SK-N-SH (cell line): Measurements from ENCODE around the gene CGB2. TPM values are rescaled to one million over a fixed set of nuclear protein-coding genes. Genes with fewer than 3 reads are reported as not detected.

ENCODE experiments used
- CTCF ChIA-PET: fragments of 300-600, 350-600 bp; formaldehyde crosslinking; extraction: SDS; loops from one replicate; lab custom pipeline; 2021; lab: Yijun Ruan, JAX
- POLR2A ChIA-PET: fragments of 350-600 bp; sonication (Branson Sonifier 250); formaldehyde crosslinking; extraction: SDS; loops from one replicate; lab custom pipeline; 2020; ENCODE audit warnings: antibody characterized with exemption, inconsistent platforms; lab: Yijun Ruan, JAX
- DNase-seq: peaks from one replicate; pipeline ENCODE4 v3.0.0; 2012
- H2AFZ ChIP-seq: fragments of 200-600 bp; sonication (generic); 2 replicates; pipeline ENCODE4 v1.8.1; 2016; ENCODE audit warnings: antibody characterized with exemption, mild to moderate bottlenecking, low read depth
- H3F3A ChIP-seq: fragments of 200-600 bp; sonication (generic); replicated peaks from 2 replicates; pipeline ENCODE3; 2016; ENCODE audit warnings: antibody characterized with exemption, mild to moderate bottlenecking; ENCODE audit not compliant: insufficient read depth
- H3K27ac ChIP-seq, 2 experiments: fragments of 200-500 bp in 1 of 2; fragments of 200-600 bp in 1 of 2; sonication (Bioruptor generic) in 1 of 2; sonication (generic), shearing (Covaris generic) in 1 of 2; 2 replicates each; pipeline versions ENCODE4 v1.5.1 to v1.6.1; 2014 to 2016; ENCODE audit warnings: low read depth in 2 of 2, inconsistent platforms in 1 of 2, low read length in 1 of 2, mild to moderate bottlenecking in 1 of 2, mixed read lengths in 1 of 2
- H3K27me3 ChIP-seq: fragments of 200-600 bp; sonication (generic), shearing (Covaris generic); 2 replicates; pipeline ENCODE4 v1.6.1; 2016; ENCODE audit warnings: mixed run types; ENCODE audit not compliant: insufficient read depth
- H3K36me3 ChIP-seq, 2 experiments: fragments of 200-500 bp in 1 of 2; fragments of 200-600 bp in 1 of 2; sonication (Bioruptor generic) in 1 of 2; sonication (generic) in 1 of 2; replicated peaks in 1 of 2; 2 replicates each; pipeline versions ENCODE3 to v1.5.1; 2014 to 2016; ENCODE audit warnings: low read length in 1 of 2, mild to moderate bottlenecking in 1 of 2; ENCODE audit not compliant: insufficient read depth in 2 of 2, control insufficient read depth in 1 of 2
- H3K4me1 ChIP-seq, 2 experiments: fragments of 200-500 bp in 1 of 2; fragments of 200-600 bp in 1 of 2; sonication (Bioruptor generic) in 1 of 2; sonication (generic), shearing (Covaris generic) in 1 of 2; 2 replicates each; pipeline versions ENCODE4 v1.5.1 to v1.6.1; 2014 to 2016; ENCODE audit warnings: low read depth in 1 of 2, low read length in 1 of 2, mixed run types in 1 of 2; ENCODE audit not compliant: insufficient read depth in 2 of 2, control insufficient read depth in 1 of 2
- H3K4me2 ChIP-seq: fragments of 200-600 bp; sonication (generic), shearing (Covaris generic); 2 replicates; pipeline ENCODE4 v1.6.1; 2017; ENCODE audit warnings: mixed run types
- H3K4me3 ChIP-seq, 2 experiments: fragments of 200-500 bp in 1 of 2; fragments of 200-600 bp in 1 of 2; sonication (Bioruptor generic) in 1 of 2; sonication (generic), shearing (Covaris generic) in 1 of 2; 2 replicates each; pipeline versions ENCODE4 v1.5.1 to v1.8.1; 2014 to 2016; ENCODE audit warnings: low read depth in 2 of 2, inconsistent platforms in 1 of 2, low read length in 1 of 2, mild to moderate bottlenecking in 1 of 2, mixed read lengths in 1 of 2, moderate library complexity in 1 of 2
- H3K79me2 ChIP-seq: fragments of 200-600 bp; sonication (generic); 2 replicates; pipeline ENCODE4 v1.8.1; 2017; ENCODE audit warnings: mild to moderate bottlenecking; ENCODE audit not compliant: insufficient read depth
- H3K9ac ChIP-seq: fragments of 200-600 bp; sonication (generic); 2 replicates; pipeline ENCODE4 v1.6.1; 2017; ENCODE audit warnings: mixed run types
- H3K9me2 ChIP-seq: fragments of 200-600 bp; sonication (generic); 2 replicates; pipeline ENCODE4 v1.6.1; 2017; ENCODE audit warnings: mixed run types
- H3K9me3 ChIP-seq: fragments of 200-600 bp; sonication (generic); 2 replicates; pipeline ENCODE4 v1.6.1; 2017; ENCODE audit warnings: mixed run types, mild to moderate bottlenecking, moderate library complexity
- H4K20me1 ChIP-seq: fragments of 200-600 bp; sonication (generic); 2 replicates; pipeline ENCODE4 v1.6.1; 2017; ENCODE audit warnings: mild to moderate bottlenecking, mixed run types; ENCODE audit not compliant: insufficient read depth
- CHD2 ChIP-seq: fragments of 150-350 bp; IDR thresholded peaks from 2 replicates; pipeline ENCODE4 v1.6.1; 2018; ENCODE audit warnings: low read length; ENCODE audit not compliant: partially characterized antibody
- FOXM1 ChIP-seq: IDR thresholded peaks from 2 replicates; pipeline ENCODE4 v1.4.0; 2012; ENCODE audit warnings: low read depth, mild to moderate bottlenecking
- GABPA ChIP-seq: IDR thresholded peaks from 2 replicates; pipeline ENCODE4 v1.4.0; 2012; ENCODE audit warnings: low read depth, mild to moderate bottlenecking
- IRF3 ChIP-seq: fragments of 150-350 bp; IDR thresholded peaks from 2 replicates; pipeline ENCODE4 v1.6.1; 2016; ENCODE audit warnings: mild to moderate bottlenecking, low read depth, low read length
- MEF2A ChIP-seq: IDR thresholded peaks from 2 replicates; pipeline ENCODE4 v1.4.0; 2012; ENCODE audit warnings: low read depth, borderline replicate concordance
- NFIC ChIP-seq: IDR thresholded peaks from 2 replicates; pipeline ENCODE4 v1.4.0; 2012; ENCODE audit warnings: borderline replicate concordance
- POLR2AphosphoS5 ChIP-seq: IDR thresholded peaks from 2 replicates; pipeline ENCODE4 v1.6.1; 2012; ENCODE audit warnings: low read depth, low read length
- REST ChIP-seq: IDR thresholded peaks from 2 replicates; pipeline ENCODE4 v1.6.1; 2012; ENCODE audit warnings: mild to moderate bottlenecking, low read depth, low read length, moderate library complexity
- TAF1 ChIP-seq: IDR thresholded peaks from 2 replicates; pipeline ENCODE4 v1.6.1; 2012; ENCODE audit warnings: low read depth, mild to moderate bottlenecking, low read length, moderate library complexity, borderline replicate concordance
- USF2 ChIP-seq: fragments of 150-350 bp; IDR thresholded peaks from 2 replicates; pipeline ENCODE4 v1.6.1; 2017; ENCODE audit warnings: antibody characterized with exemption, low read length, low read depth, borderline replicate concordance
- ZBTB33 ChIP-seq: IDR thresholded peaks from 2 replicates; pipeline ENCODE4 v1.4.0; 2012; ENCODE audit warnings: low read depth, borderline replicate concordance
- WGBS: methylation state at CpG from one replicate; pipeline ENCODE4 v1.1.6; 2017; ENCODE audit warnings: low lambda C conversion rate; 5-methylcytosine and 5-hydroxymethylcytosine counted together
- polyA plus RNA-seq, 3 experiments: library from polyadenylated mRNA; depleted of rRNA; stranded (reverse); fragments of >200 nt; gene quantifications; 2 replicates each; pipeline ENCODE4 v1.2.3, GENCODE V29; 2012

The CGB2 gene
- polyA plus RNA-seq, 1 of the 3 experiments (the other 2 are of a cell fraction): 0.64 TPM

GRCh38 chr19:49065905-49066512 lies 34.3 kb downstream of the CGB2 start (continued):
- TF ChIP-seq USF2: no peak
- no peak for TF ChIP-seq ZBTB33
- no peak for TF ChIP-seq NFIC

GRCh38 chr19:49067554-49067953 lies 35.9 kb downstream of the CGB2 start:
- Histone ChIP-seq H3K9me3 (no peaks in the 10 kb centered on the region), H3K9me2 (no peaks in the 10 kb centered on the region), H4K20me1 (no peaks in the 10 kb centered on the region), H3K27me3 (no peaks in the 10 kb centered on the region), H2AFZ (no peak overlapping the region), H3K4me2 (no peak overlapping the region), H3K27ac (no peak overlapping the region), H3F3A (peaks cover 8% of the 10 kb centered on the region), H3K9ac (no peak overlapping the region), H3K4me3 (no peak overlapping the region), H3K36me3 (no peaks in the 10 kb centered on the region), H3K79me2 (peaks cover 7% of the 10 kb centered on the region; the same call in 1 of the 2 replicates), H3K4me1 (peaks cover 0 to 8% of the 10 kb centered on the region in 2 experiments; a peak in 1 of 4 replicates)
- no peak for TF ChIP-seq IRF3
- TF ChIP-seq TAF1: no peak
- no peak for TF ChIP-seq MEF2A
- TF ChIP-seq POLR2AphosphoS5: no peak
- no peak for TF ChIP-seq GABPA
- TF ChIP-seq REST: no peak
- TF ChIP-seq FOXM1: no peak
- no peak for TF ChIP-seq CHD2
- WGBS: 20% methylated on average over 1 of the region's 3 CpGs
- ChIA-PET CTCF (interaction anchor here (1.1 to 1.5 kb wide), 2 partner anchors 10 to 131 kb away, joined by 3 to 4 read pairs; partner anchors contain the start of gene CGB7), POLR2A (no interaction called here)
- DNase-seq: no peak
